ENCODE measurements around the gene NUP58.
"Not testable (repeated sequence)": the region's sequence is repeated elsewhere in the genome, so short reads cannot be mapped to it uniquely, and the experiment has no call there.

The NUP58 gene

DNA sequence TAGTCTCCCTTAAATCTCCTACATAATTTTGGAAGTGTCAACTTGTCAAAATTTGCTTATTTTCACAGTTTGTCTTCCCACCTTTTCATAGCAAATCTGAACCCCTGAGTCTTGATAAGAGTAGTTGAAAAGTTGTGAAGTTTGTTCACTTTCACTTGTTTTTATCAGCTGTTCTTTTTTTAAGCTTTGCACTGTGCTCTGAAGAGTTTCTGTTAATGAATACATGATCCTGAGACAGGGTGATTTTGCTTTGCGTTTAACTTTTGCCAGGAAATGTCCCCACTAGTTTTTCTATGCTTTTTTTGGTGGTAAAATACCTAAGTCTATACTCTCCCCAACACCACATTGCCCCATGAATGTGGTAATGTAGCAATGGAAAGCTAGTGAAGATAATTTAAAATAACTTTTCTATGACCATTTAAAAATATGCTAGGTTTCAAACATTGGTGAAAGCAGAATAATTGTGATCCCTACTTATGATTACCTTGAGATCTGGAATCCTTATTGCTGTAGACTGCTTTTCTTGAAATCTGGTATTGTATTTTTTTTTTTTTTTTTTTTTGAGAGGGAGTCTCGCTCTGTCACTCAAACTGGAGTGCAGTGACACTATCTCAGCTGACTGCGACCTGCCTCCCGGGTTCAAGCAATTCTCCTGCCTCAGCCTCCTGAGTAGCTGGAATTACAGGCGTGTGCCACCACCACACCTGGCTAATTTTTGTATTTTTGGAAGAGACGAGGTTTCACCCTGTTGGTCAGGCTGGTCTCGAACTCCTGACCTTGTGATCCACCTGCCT is 5.4 kb downstream of the NUP58 start:
- DNase-seq (ENCODE audit: low spot score), result no peak

DNA sequence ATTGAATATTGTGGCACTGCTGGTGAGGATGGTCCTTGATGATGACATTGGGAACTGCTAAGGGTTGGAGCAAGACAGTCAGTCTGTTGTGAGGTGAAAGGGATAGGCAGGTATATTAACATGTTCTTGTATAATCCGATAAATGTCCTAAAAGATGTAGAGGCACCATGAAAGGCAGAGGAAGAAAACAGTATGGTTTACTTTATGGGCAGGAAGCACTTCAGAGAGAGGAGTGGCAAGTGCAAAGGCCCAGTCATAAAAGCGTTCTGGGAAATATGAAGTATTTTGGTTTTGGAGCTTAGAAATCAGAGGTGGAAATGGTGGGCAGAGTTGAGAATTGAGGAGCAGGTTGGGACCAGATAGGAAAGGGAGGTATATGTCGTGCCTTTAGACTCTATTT is 9.5 kb downstream of the NUP58 start:
- no peak for DNase-seq (ENCODE audit: low spot score)

GRCh38 chr13:25318946-25319345 is 17.5 kb downstream of the NUP58 start:
- DNase-seq (ENCODE audit: low spot score), result peak; percentile 18

- no peak for DNase-seq (ENCODE audit: low spot score)
Measured at GRCh38 chr13:25319771-25320170, 18.3 kb downstream of the NUP58 start.

DNA sequence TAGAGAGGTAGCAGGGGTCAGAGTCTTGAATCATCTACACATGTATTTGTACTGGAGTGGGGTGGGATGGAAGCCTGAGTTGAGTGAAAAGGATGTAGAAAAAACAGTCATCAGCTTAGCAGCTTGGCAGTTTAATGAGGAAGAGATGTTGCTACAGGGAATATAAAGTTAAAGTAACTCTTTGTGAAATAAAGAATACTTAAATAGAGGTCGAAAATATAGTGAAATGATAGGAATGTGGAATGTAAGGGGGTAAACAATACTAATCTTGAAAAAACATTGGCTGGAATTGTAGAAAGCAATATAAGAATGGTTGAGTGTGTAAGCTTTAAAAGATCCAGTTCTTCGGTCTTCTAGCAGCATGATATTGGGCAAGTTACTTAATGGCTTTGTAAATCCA is 22.7 kb downstream of the NUP58 start:
- no peak for DNase-seq (ENCODE audit: low spot score)

DNA sequence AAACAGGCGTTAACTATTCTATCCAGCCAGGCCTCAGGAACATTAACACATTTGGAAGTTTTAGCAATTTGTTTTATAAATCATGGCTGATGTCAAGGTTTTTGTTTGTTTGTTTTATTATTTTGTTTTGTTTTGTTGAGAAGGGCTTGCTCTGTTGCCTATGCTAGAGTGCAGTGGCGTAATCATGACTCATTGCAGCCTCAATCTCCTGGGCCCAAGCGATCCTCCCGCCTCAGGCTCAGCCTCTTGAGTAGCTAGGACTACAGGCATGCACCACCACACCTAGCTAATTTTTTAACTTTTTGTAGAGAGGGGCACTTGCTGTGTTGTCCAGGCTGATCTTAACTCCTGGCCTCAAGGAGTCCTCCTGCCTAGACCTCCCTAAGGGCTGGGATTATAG is 28.3 kb downstream of the NUP58 start:
- no peak for DNase-seq (ENCODE audit: low spot score)

GRCh38 chr13:25330541-25330940 is 29.1 kb downstream of the NUP58 start:
- no peak for DNase-seq (ENCODE audit: low spot score)

DNA sequence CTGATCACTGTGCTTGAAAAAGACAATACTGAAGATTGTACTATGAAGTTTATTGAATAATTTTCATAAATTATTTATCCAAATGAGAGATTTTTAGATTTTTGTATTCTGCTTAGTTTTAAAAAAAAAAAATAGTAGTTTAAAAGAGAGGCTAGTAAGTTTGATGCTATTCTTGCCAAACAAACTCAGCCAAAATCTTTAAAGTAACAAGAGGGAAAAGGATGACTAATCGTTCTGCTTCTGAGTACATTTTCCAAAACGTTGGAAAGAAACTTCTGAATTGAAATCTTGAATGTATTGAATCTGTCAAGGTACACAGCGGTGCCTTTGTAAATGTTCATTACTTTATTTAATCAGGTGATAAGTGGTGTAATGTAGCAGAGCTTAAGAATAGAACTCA is 34.4 kb downstream of the NUP58 start:
- DNase-seq (ENCODE audit: low spot score), result no peak

DNA sequence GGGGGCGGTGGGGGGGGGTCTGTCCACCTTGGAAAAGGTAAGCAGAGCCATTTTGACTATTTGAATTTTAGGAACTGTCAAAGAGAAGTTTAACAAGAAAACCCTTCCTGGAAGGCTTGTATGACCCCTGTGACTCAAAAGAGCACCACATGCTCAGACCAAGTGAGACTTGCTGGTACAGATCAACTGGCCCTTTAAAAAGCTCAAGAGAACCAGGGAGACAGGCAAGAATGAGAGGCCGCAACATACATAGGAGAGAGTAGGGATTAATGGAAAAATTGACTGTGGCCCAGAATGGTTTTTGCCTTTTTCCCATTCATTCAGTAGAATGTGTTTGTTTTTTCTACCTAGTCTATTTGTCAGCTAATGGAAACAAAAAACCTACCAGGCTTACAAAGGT is 44.2 kb downstream of the NUP58 start:
- no peak for DNase-seq (ENCODE audit: low spot score)

DNA sequence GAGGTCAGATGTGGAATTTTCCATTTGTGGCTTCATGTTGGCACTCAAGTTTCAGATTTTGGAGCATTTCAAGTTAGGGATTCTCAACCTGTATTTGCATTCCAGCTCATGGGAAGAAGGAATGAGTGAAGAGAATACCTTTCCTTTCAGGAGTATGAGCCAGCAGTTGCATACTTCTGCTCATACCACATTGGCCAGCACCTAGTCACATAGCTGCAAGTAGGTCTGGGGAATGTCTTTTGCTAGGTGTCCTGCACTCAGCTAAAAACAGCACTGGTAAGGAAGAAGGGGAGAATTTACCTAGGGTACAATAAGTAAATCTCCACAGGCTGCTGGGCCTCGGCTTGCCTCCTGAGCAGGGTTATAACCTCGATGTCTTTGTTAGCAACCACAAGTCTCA is 45.7 kb downstream of the NUP58 start:
- DNase-seq (ENCODE audit: low spot score), result no peak

GRCh38 chr13:25351404-25351803 is 50.0 kb downstream of the NUP58 start:
- DNase-seq (ENCODE audit: low spot score), result no peak

- no peak for DNase-seq (ENCODE audit: low spot score)
Measured at GRCh38 chr13:25352230-25352629, 50.8 kb downstream of the NUP58 start.

DNA sequence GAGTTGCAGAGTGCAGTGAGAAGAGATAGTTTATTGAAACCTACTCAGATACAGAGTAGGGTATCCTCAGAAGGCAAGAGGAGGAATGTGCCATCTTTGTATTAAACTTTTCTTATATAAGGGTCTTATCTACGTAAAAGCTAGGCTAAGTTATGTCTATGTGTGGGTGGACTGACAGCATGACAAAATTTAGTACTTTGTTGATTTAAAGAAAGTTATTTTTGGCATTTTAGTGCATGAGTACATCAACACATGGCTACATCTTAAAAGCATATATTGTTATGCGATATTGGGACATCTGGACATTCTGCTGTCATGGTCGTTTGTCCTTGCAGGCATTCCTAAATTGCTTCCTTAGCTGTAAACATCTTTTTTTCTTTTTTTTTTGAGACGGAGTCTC is 51.4 kb downstream of the NUP58 start:
- no peak for DNase-seq (ENCODE audit: low spot score)

- DNase-seq (ENCODE audit: low spot score), result no peak
Measured at GRCh38 chr13:25353344-25353743, 51.9 kb downstream of the NUP58 start.

- no peak for DNase-seq (ENCODE audit: low spot score)
Measured at GRCh38 chr13:25354377-25354776, 53.0 kb downstream of the NUP58 start.

DNA sequence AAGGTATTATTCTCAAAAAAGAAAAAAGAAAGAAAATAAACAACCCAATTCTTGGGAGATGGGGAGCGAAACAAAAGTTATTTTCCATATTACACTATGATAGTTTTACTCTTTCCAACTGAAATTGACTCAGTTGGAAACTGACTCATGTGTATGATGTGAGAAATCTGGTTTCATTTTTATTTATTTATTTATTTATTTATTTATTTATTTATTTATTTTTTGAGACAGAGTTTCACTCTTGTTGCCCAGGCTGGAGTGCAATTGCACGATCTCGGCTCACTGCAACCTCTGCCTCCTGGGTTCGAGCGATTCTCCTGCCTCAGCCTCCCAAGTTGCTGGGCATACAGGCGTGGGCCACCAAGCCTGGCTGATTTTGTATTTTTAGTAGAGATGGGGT is 59.0 kb downstream of the NUP58 start:
- not testable (repeated sequence) for DNase-seq (ENCODE audit: low spot score)

DNA sequence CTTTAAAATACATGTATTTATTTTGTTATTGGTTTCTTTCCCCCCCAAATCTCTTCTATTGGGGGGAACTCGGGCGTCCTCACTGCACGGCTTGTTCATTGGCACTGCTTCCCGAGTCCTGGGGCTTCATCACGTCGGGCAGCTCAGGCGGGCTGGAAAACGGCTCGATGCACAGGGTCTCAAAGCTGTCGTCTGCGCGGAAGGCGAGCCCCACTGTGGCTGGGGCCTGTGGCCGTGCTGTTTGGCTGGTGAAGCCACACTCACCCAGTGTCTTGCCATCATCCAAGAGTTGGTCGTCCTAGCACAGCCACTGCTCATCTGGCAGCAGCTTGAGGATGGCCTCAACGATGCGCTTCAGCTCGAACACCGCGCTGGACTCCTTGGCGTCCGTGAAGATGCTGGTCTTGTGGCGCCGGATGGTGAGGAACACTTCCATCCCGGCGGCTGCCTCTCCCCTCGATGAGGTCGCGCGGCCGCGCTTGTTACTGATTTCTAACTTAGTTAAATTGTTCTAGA is 64.4 kb downstream of the NUP58 start:
- DNase-seq (ENCODE audit: low spot score), result no peak

DNA sequence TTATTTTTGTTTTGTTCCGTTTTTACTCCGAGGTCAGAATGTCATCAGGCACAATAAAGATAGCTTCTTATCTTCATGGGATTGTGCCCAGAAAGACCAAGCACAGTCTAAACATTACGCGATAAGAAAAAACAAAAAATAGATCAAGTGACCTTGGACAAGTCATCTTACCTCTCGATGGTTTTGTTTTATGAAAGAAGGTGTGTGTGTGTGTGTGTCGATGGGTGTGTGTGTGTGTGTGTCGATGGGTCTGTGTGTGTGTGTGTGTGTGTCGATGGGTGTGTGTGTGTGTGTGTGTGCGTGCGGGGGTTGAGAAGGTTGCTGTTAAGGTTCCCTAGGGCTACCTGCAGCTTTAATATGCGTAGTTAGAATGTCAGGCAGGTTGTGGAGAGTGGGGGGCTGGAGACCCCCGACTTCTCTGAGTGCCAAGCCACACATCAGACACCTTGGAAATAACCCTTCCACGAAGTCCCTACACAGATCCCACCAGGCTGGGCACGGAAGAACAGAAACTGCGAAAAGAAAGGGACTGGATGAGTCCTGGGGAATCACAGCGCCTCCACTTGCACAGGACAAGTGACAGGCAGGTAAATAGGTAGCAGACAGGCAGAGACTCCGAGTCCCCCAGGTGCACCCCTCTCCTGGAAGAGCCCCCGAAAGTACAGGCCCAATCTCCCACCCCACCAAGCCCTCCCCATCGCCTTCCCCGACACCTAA is 69.9 kb downstream of the NUP58 start:
- no peak for DNase-seq (ENCODE audit: low spot score)

DNA sequence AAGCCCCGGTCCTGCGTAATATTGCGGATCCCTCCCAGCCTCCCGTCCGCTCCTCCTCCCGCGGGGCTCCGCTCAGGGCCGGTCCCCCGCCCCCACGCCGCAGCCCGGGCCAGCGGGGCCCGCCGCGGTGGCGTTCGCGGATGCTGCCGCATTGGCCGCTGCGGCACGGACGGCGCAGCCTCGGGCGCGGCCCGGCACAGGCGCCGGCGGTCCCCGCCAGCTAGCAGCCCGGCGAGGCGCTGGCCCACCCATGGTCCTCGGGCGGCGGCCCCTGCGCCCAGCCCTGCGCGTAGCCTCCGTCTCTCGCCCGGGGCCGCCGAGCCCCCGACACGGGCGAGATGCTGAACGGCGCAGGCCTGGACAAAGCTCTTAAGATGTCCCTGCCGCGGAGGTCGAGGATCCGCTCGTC is 70.5 kb downstream of the NUP58 start, which contains the start of gene ATP8A2:
ATP8A2 (plus strand) TSS at position 100 of the 409 bp plus-strand sequence; CDS start at position 339, 239 bp downstream.
- no peak for DNase-seq (ENCODE audit: low spot score)

- no peak for DNase-seq (ENCODE audit: low spot score)
Measured at GRCh38 chr13:25372284-25373081, 71.1 kb downstream of the NUP58 start.

DNA sequence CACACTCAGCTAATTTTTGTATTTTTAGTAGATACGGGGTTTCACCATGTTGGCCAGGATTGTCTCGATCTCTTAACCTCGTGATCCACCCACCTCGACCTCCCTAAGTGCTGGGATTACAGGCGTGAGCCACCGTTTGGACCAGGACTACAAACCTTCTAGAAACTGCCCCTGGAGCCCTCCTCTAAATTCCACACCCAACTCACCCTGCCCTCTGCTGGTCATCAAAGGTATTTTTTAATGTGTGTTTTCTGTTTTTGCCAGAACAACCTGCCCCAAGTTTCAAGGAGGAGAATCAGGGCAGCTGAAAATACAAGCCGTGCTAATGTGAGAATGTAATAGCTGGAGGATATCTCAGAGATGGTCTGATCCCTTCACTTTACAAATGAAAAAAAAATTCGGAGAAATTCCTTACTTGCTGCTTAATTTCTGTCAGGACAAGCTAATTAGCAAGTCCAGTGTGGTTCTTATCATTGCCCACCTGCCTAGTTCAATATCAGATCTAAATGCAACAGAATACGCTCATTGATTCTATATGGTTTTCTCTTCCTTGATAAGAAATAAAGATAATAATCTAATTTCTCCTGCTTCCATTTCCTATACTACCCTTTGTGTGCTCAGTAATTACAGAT is 74.4 kb downstream of the NUP58 start:
- DNase-seq (ENCODE audit: low spot score), result peak; percentile 40

Measured in kidney capillary endothelial cell (primary cell).